Superior temporal gyrus (tissue), 1 donor: ENCODE results near the gene EDA.

Source experiments
- DNase-seq: peaks from one replicate; pipeline ENCODE4 v3.0.0-alpha.2; 2016; ENCODE audit errors: extremely low spot score

EDA gene

GRCh38 chrX:70026112-70026850 lies 410.4 kb downstream of the EDA start:
- no peak for DNase-seq

GRCh38 chrX:70026851-70027200 lies 410.9 kb downstream of the EDA start:
- no peak for DNase-seq

GRCh38 chrX:70029863-70030262 lies 413.9 kb downstream of the EDA start:
- DNase-seq = no peak

GRCh38 chrX:70030301-70030767 lies 414.4 kb downstream of the EDA start:
- peak; percentile 73 for DNase-seq

GRCh38 chrX:70032792-70033191 lies 416.9 kb downstream of the EDA start:
- DNase-seq = no peak

- peak; percentile 10 for DNase-seq
Measured at GRCh38 chrX:70033348-70034051, 417.6 kb downstream of the EDA start.

- no peak for DNase-seq
Measured at GRCh38 chrX:70034646-70035045, 418.7 kb downstream of the EDA start.

- DNase-seq = no peak
Measured at GRCh38 chrX:70038515-70038914, 422.6 kb downstream of the EDA start.

- DNase-seq = no peak
Measured at GRCh38 chrX:70038951-70039350, 423.0 kb downstream of the EDA start.

GRCh38 chrX:70039758-70040157 lies 423.8 kb downstream of the EDA start:
- DNase-seq = no peak

- DNase-seq = no peak
Measured at GRCh38 chrX:70041993-70042392, 426.1 kb downstream of the EDA start.

- DNase-seq = no peak
Measured at GRCh38 chrX:70042399-70043371, 426.8 kb downstream of the EDA start.

GRCh38 chrX:70043685-70044084 lies 427.8 kb downstream of the EDA start:
- no peak for DNase-seq

GRCh38 chrX:70044541-70045245 lies 428.8 kb downstream of the EDA start:
- DNase-seq = no peak

- no peak for DNase-seq
Measured at GRCh38 chrX:70046978-70047377, 431.1 kb downstream of the EDA start.

GRCh38 chrX:70049406-70049805 lies 433.5 kb downstream of the EDA start:
- DNase-seq = no peak

GRCh38 chrX:70049925-70050324 lies 434.0 kb downstream of the EDA start, which contains the start of gene AWAT2:
Gene AWAT2, minus strand, starts transcription at chrX:70049938. Its CDS starts 6 bp downstream, at chrX:70049932.
- no peak for DNase-seq

- no peak for DNase-seq
Measured at GRCh38 chrX:70052895-70053615, 437.1 kb downstream of the EDA start.

GRCh38 chrX:70054391-70054790 lies 438.5 kb downstream of the EDA start:
- no peak for DNase-seq

- DNase-seq = no peak
Measured at GRCh38 chrX:70062076-70062475, 446.2 kb downstream of the EDA start, which contains the start of gene OTUD6A. Gene OTUD6A, plus strand, starts transcription at chrX:70062457. Its CDS starts 68 bp downstream, at chrX:70062525.
